CD14-positive monocyte (primary cell): ENCODE measurements around the gene C17orf113. TPM values are rescaled to one million over a fixed set of nuclear protein-coding genes. Genes with fewer than 3 reads are reported as not detected.

Source experiments
- DNase-seq, 3 donors: peaks; one replicate each; pipeline ENCODE4 v3.0.0-alpha.2; 2011 to 2022
- H2AFZ ChIP-seq: 2 replicates; pipeline ENCODE4 v1.6.0; 2012; ENCODE audit warnings: mild to moderate bottlenecking, low read depth, low read length, inconsistent platforms; ENCODE audit not compliant: insufficient read depth, poor library complexity, severe bottlenecking
- H3K27ac ChIP-seq, 2 donors: 1 replicate in 1 of 2; 2 replicates in 1 of 2; pipeline ENCODE4 v1.5.1; 2012 to 2013; ENCODE audit warnings: low read length in 2 of 2, control low read depth in 1 of 2, inconsistent platforms in 1 of 2, low read depth in 1 of 2, mild to moderate bottlenecking in 1 of 2
- H3K27me3 ChIP-seq, 2 donors: one replicate each; pipeline versions ENCODE4 v1.6.0 to v1.6.1; 2011 to 2013; ENCODE audit warnings: low read length in 2 of 2; ENCODE audit not compliant: control insufficient read depth in 2 of 2, insufficient read depth in 2 of 2
- H3K36me3 ChIP-seq, 2 donors: replicated peaks in 1 of 2; 1 replicate in 1 of 2; 2 replicates in 1 of 2; pipeline versions ENCODE4 v1.5.1 to v1.6.1; 2012 to 2013; ENCODE audit warnings: low read length in 2 of 2, control low read depth in 1 of 2, inconsistent platforms in 1 of 2, mild to moderate bottlenecking in 1 of 2; ENCODE audit not compliant: insufficient read depth in 2 of 2, control insufficient read depth in 1 of 2
- H3K4me1 ChIP-seq, 2 donors: 1 replicate in 1 of 2; 2 replicates in 1 of 2; pipeline versions ENCODE4 v1.5.1 to v1.6.1; 2012 to 2013; ENCODE audit warnings: low read length in 2 of 2, control low read depth in 1 of 2, inconsistent platforms in 1 of 2, mild to moderate bottlenecking in 1 of 2, moderate library complexity in 1 of 2; ENCODE audit not compliant: insufficient read depth in 2 of 2, control insufficient read depth in 1 of 2
- H3K4me2 ChIP-seq: replicated peaks from 2 replicates; pipeline ENCODE3; 2012; ENCODE audit warnings: low read length, moderate library complexity, mild to moderate bottlenecking; ENCODE audit not compliant: poor library complexity, severe bottlenecking; ENCODE audit errors: extremely low read depth
- H3K4me3 ChIP-seq, 3 experiments: fragments of 200-600 bp in 1 of 3; sonication (generic) in 1 of 3; replicated peaks in 1 of 3; 1 replicate in 2 of 3; 2 replicates in 1 of 3; pipeline ENCODE4 v1.5.1; 2011 to 2013; ENCODE audit warnings: low read length in 3 of 3, mild to moderate bottlenecking in 3 of 3, control low read depth in 2 of 3, low read depth in 2 of 3, inconsistent platforms in 1 of 3, moderate library complexity in 1 of 3
- H3K79me2 ChIP-seq: 2 replicates; pipeline ENCODE4 v1.6.0; 2012; ENCODE audit warnings: mild to moderate bottlenecking, control low read depth, inconsistent platforms, low read length, moderate library complexity; ENCODE audit not compliant: insufficient read depth
- H3K9ac ChIP-seq: 2 replicates; pipeline ENCODE4 v1.6.0; 2017; ENCODE audit warnings: low read length, mild to moderate bottlenecking; ENCODE audit not compliant: insufficient read depth, poor library complexity, severe bottlenecking
- H3K9me3 ChIP-seq, 2 donors: replicated peaks in 1 of 2; 1 replicate in 1 of 2; 2 replicates in 1 of 2; pipeline versions ENCODE4 v1.5.1 to v1.6.1; 2012 to 2013; ENCODE audit warnings: low read length in 2 of 2, control low read depth in 1 of 2; ENCODE audit not compliant: control insufficient read depth in 1 of 2, insufficient read depth in 1 of 2
- H4K20me1 ChIP-seq: 2 replicates; pipeline ENCODE4 v1.6.0; 2012; ENCODE audit warnings: mild to moderate bottlenecking, low read length, control low read depth, moderate library complexity; ENCODE audit not compliant: insufficient read depth
- H3K27ac Mint-ChIP-seq, 7 donors: one replicate each; pipeline ENCODE4 v1.8.0; 2020; ENCODE audit warnings: mild to moderate bottlenecking in 7 of 7, mixed read lengths in 7 of 7, moderate library complexity in 6 of 7, inconsistent platforms in 2 of 7
- H3K27me3 Mint-ChIP-seq, 3 donors: one replicate each; pipeline ENCODE4 v1.8.0; 2021 to 2022; ENCODE audit warnings: low read depth in 3 of 3, mild to moderate bottlenecking in 3 of 3, mixed read lengths in 3 of 3, moderate library complexity in 3 of 3, inconsistent platforms in 1 of 3
- H3K36me3 Mint-ChIP-seq, 2 donors: one replicate each; pipeline ENCODE4 v1.8.0; 2020; ENCODE audit warnings: mixed read lengths in 2 of 2, inconsistent platforms in 1 of 2, mild to moderate bottlenecking in 1 of 2
- H3K4me1 Mint-ChIP-seq: one replicate; pipeline ENCODE4 v1.8.0; 2020; ENCODE audit warnings: mild to moderate bottlenecking, mixed read lengths
- H3K4me3 Mint-ChIP-seq, 2 donors: one replicate each; pipeline ENCODE4 v1.8.0; 2020; ENCODE audit warnings: mild to moderate bottlenecking in 2 of 2, mixed read lengths in 2 of 2, moderate library complexity in 1 of 2
- H3K9me3 Mint-ChIP-seq, 7 donors: one replicate each; pipeline ENCODE4 v1.8.0; 2020 to 2022; ENCODE audit warnings: mixed read lengths in 7 of 7, mild to moderate bottlenecking in 6 of 7, moderate library complexity in 6 of 7, inconsistent platforms in 2 of 7
- WGBS: methylation state at CpG from one replicate; pipeline ENCODE4 v1.1.5; 2013; ENCODE audit warnings: missing lambda C conversion rate; ENCODE audit not compliant: insufficient coverage; 5-methylcytosine and 5-hydroxymethylcytosine counted together
- intact Hi-C, 2 donors: fragments of 100-400 bp; cut with micrococcal nuclease; formaldehyde crosslinking; loops; one replicate each; pipeline versions ENCODE4 v1.15.0 to v1.15.1; 2023
- polyA plus RNA-seq, 3 donors: library from polyadenylated mRNA; depleted of rRNA in 1 of 3; unstranded in 2 of 3; stranded (reverse) in 1 of 3; fragments of 300-500 nt in 2 of 3; fragments of >200 nt in 1 of 3; fragmentation: Illumina TruSeq in 2 of 3; gene quantifications; 1 replicate in 2 of 3; 2 replicates in 1 of 3; pipeline ENCODE4 v1.2.3, GENCODE V29; 2012 to 2021
- TF ChIP-seq, protein P1 (sequence below): fragments of 200-600 bp; IDR thresholded peaks from one replicate; pipeline ENCODE4 v1.8.0; 2022; ENCODE audit warnings: antibody characterized with exemption, mild to moderate bottlenecking

The C17orf113 gene
- polyA plus RNA-seq, 3 donors: 0.20 to 0.52 (median 0.28) TPM

DNA sequence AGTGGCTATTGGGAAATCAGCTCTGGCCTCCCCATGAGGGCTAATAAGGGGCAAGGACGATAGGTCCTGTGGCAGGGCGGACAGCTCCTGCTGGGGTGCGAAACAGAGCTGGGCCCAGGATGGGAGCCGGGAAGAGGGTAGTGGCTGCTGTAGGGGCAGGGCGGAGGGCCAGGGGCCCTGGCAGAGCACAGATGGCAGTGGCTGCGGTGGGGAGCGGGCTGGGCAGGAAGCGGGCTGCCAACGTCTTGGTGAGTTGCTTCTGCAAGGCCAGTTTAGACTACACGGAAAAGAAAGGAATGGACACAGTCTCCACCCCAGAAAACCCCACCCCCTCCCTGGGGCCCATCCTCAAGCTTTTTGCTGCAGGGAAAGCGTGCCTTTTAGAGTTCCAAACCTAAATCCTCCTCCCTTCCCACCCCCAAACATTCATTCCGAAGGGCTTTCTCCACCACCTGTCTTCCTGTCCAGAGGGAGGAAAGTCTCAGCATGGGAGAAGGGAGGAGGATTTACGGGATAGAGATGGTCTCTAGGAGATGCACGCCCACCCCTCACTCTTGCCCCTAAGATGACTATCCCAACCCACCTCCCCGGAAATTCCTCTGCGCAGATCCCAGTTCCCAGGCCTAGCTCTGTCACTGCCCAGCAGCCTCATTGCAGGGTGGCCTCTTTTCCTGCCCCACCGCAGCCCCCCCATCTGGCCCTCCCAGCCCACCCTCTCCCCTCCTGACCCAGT is 23.4 kb downstream of the C17orf113 start:
- Histone ChIP-seq H3K4me2 (peak overlapping the region; percentile 43), H3K27me3 (no peaks in the 10 kb centered on the region), H4K20me1 (no peaks in the 10 kb centered on the region), H3K9me3 (no peaks in the 10 kb centered on the region), H3K79me2 (peaks cover 14% of the 10 kb centered on the region), H3K4me3 (peak overlapping the region in 1 of 3 experiments; percentile 31), H3K27ac (no peak overlapping the region), H2AFZ (no peak overlapping the region), H3K9ac (no peak overlapping the region), H3K36me3 (peaks cover 9 to 13% of the 10 kb centered on the region in 2 donors), H3K4me1 (peaks cover 57 to 64% of the 10 kb centered on the region in 2 donors)
- DNase-seq: no peak
- peaks cover 0 to 6% (median 0%) of the 10 kb centered on the region in 7 donors for H3K9me3 Mint-ChIP-seq
- WGBS: 48% methylated on average over 11 of the region's 17 CpGs
- H3K27me3 Mint-ChIP-seq: peaks cover 0 to 4% (median 4%) of the 10 kb centered on the region in 3 donors
- H3K4me1 Mint-ChIP-seq: peaks cover 59% of the 10 kb centered on the region
- H3K4me3 Mint-ChIP-seq: peak overlapping the region; percentile 49 to 73
- TF ChIP-seq, protein P1, sequence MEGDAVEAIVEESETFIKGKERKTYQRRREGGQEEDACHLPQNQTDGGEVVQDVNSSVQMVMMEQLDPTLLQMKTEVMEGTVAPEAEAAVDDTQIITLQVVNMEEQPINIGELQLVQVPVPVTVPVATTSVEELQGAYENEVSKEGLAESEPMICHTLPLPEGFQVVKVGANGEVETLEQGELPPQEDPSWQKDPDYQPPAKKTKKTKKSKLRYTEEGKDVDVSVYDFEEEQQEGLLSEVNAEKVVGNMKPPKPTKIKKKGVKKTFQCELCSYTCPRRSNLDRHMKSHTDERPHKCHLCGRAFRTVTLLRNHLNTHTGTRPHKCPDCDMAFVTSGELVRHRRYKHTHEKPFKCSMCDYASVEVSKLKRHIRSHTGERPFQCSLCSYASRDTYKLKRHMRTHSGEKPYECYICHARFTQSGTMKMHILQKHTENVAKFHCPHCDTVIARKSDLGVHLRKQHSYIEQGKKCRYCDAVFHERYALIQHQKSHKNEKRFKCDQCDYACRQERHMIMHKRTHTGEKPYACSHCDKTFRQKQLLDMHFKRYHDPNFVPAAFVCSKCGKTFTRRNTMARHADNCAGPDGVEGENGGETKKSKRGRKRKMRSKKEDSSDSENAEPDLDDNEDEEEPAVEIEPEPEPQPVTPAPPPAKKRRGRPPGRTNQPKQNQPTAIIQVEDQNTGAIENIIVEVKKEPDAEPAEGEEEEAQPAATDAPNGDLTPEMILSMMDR: no peak
- intact Hi-C loops: loop anchor here (5.0 to 10.0 kb wide), 4 partner anchors 35 to 158 kb away; partner anchors contain the start of genes HCRT (in 1 of the 2) and KCNH4 (in 1 of the 2)
- H3K36me3 Mint-ChIP-seq: peaks cover 18 to 27% of the 10 kb centered on the region in 2 donors
- peak overlapping the region in 6 of 7 donors; percentile 35 to 96 (median 54) for H3K27ac Mint-ChIP-seq

DNA sequence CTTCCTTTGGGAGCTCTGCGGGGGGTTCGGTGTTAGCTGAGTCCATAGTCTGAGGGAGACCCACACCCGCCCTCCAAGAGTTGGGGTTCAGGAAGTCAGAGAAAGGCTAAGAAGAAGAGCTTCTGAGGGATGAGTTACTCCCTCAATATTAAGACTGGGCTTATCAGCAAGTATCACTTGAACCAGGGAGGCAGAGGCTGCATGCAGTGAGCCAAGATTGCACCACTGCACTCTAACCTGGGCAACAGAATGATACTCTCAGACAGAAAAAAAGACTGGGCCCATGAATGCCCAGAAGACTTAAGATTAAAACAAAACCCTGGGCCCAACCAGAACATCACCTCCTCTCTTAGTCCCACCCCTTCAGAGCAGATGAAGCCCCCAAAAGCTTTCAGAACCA is 24.5 kb downstream of the C17orf113 start:
- peaks cover 65 to 75% of the 10 kb centered on the region in 2 donors for H3K4me1 ChIP-seq
- H4K20me1 ChIP-seq: no peaks in the 10 kb centered on the region
- H3K9ac ChIP-seq: no peak overlapping the region
- peaks cover 68% of the 10 kb centered on the region for H3K4me1 Mint-ChIP-seq
- no peak overlapping the region for H2AFZ ChIP-seq
- H3K79me2 ChIP-seq: peaks cover 25% of the 10 kb centered on the region
- peak overlapping the region; percentile 89 to 96 for H3K27ac ChIP-seq
- intact Hi-C loops: loop anchor here (2.0 to 10.0 kb wide), 5 partner anchors 36 to 159 kb away; partner anchors contain the start of genes HCRT (in 1 of the 2) and KCNH4 (in 1 of the 2)
- no peaks in the 10 kb centered on the region for H3K27me3 ChIP-seq
- H3K27me3 Mint-ChIP-seq: peaks cover 0 to 4% (median 4%) of the 10 kb centered on the region in 3 donors
- H3K4me2 ChIP-seq: no peak overlapping the region
- peaks cover 27 to 36% of the 10 kb centered on the region in 2 donors for H3K36me3 Mint-ChIP-seq
- TF ChIP-seq, protein P1: no peak
- peak overlapping the region in 1 of 2 donors; percentile 9 for H3K4me3 Mint-ChIP-seq
- H3K36me3 ChIP-seq: peaks cover 12 to 21% of the 10 kb centered on the region in 2 donors
- WGBS: no CpG with 5 or more reads among the region's 3 CpGs
- no peak for DNase-seq
- peak overlapping the region in 6 of 7 donors; percentile 72 to 99 (median 97) for H3K27ac Mint-ChIP-seq
- H3K9me3 Mint-ChIP-seq: peaks cover 0 to 6% (median 0%) of the 10 kb centered on the region in 7 donors
- H3K4me3 ChIP-seq: no peak overlapping the region
- no peaks in the 10 kb centered on the region for H3K9me3 ChIP-seq
